K562 (cell line): ENCODE results near the gene NAV2.

Experiments
- AFF4 ChIP-seq: sonication (generic); formaldehyde crosslinking; IDR thresholded peaks from 2 replicates; pipeline ENCODE4 v1.8.0; 2023; ENCODE audit warnings: mild to moderate bottlenecking, missing genetic modification reagents
- CREM ChIP-seq: IDR thresholded peaks from 2 replicates; pipeline ENCODE4 v1.6.1; 2014; ENCODE audit warnings: antibody characterized with exemption, low read depth
- PHF8 ChIP-seq: fragments of 200-600 bp; sonication (generic); IDR thresholded peaks from 2 replicates; pipeline ENCODE4 v1.6.1; 2012; ENCODE audit warnings: mixed run types, mild to moderate bottlenecking, inconsistent platforms, low read length, moderate library complexity, borderline replicate concordance
- THRA ChIP-seq: fragments of 450-650 bp; IDR thresholded peaks from 2 replicates; pipeline ENCODE4 v1.6.1; 2017; ENCODE audit warnings: mild to moderate bottlenecking, moderate library complexity
- ZBTB33 ChIP-seq: sonication (generic); formaldehyde crosslinking; IDR thresholded peaks from 2 replicates; pipeline ENCODE4 v1.8.1; 2023; ENCODE audit warnings: mild to moderate bottlenecking, missing genetic modification reagents

DNA sequence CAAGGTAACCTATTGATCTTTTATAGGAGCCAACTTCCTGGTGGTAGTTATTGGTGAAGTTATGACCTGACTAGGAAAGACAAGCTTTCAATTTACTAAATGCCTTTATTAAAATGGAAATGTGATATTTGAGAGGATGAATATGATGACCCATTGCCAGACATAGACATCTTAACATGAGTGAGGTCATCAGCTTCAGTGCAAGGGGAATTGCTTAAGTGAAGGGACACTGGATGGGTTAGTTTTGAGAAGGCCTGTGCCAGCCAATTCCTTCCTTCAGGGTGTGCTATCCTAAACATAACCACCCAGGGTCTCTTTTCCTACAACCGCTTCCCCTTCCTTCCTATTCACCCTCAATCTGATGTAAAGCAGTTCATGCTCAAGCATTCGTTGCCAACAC lies 21.5 kb downstream of the NAV2 start:
- TF ChIP-seq AFF4 (CRISPR knock-in tag) = no peak
- no peak for TF ChIP-seq THRA
- TF ChIP-seq CREM = no peak
- no peak for TF ChIP-seq ZBTB33
- no peak for TF ChIP-seq PHF8
